ENCODE measurements around the gene COL5A1. TPM values are rescaled to one million over a fixed set of nuclear protein-coding genes. Genes with fewer than 3 reads are reported as not detected.
"Not testable (repeated sequence)": the region's sequence is repeated elsewhere in the genome, so short reads cannot be mapped to it uniquely, and the experiment has no call there.

COL5A1 gene
- total RNA-seq, 2 experiments from 2014 or later: 0.09 to 0.16 TPM

DNA sequence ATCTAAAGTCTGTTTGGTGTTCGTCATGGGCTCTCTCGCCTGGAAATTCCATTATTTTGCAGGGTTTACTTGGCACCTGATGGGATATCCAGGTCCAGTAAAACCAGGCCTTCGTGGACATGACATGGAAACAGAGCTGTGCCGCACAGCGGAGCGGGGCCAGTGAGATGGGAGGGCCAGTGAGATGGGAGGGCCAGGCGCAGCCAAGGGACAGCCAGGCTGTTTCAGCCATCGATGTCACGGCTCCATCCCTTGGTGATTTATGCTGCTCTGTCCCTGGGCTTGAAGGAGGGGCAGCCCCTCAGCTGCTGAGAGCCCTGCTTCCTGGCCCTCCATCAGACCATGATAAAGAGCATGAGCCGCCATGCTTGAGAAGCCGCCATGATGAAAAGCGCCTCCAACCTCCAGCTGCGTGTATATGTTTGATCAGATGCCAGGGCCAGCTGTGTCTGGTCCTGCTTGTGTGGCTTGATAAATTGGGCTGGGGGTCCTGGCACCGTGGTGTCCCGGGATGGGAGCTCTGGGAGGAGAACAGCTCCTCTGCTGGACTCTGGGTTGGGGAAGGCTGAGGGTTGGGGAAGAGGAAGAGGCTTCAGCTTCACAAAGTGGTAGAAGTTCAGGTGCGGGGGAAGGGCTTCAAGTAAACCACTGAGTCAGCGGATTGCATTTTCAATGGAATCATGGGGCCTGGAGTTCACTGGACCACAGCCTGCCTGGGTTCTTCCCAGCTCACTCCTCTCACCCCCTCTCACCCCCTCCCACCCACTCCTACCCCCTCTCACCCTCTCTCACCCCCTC lies 6.1 kb upstream of the COL5A1 start:
- H3K4me1 Mint-ChIP-seq: no peaks in the 10 kb centered on the region
- peaks cover 9% of the 10 kb centered on the region for H3K27me3 Mint-ChIP-seq
- no peak for DNase-seq
- ATAC-seq: no peak
- H3K36me3 Mint-ChIP-seq: no peaks in the 10 kb centered on the region
- H3K9me3 Mint-ChIP-seq (ENCODE audit: low read depth): no peaks in the 10 kb centered on the region
- CTCF ChIA-PET: no interaction called here
- no peak overlapping the region for H3K4me3 Mint-ChIP-seq
- H3K27ac Mint-ChIP-seq: no peak overlapping the region

DNA sequence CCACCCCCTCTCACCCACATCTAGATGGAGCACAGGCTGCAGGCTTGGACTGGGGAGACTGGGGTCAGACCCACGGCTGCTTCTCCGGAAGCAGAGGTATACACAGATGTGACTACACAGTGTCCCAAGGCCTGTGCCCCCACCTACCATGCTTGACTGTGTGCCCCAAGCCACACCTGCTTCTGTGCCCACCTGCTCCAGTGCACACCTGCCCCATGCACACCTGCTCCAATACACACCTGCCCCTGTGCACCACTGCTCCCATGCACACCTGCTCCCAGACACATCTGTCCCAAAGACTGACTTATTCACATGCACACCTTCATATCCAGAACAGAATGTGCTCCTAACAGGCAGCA lies 5.5 kb upstream of the COL5A1 start:
- no peak for DNase-seq
- H3K27me3 Mint-ChIP-seq: peaks cover 12% of the 10 kb centered on the region
- H3K4me1 Mint-ChIP-seq: no peaks in the 10 kb centered on the region
- no peak for ATAC-seq
- H3K27ac Mint-ChIP-seq: no peak overlapping the region
- CTCF ChIA-PET: no interaction called here
- H3K9me3 Mint-ChIP-seq (ENCODE audit: low read depth): no peaks in the 10 kb centered on the region
- H3K4me3 Mint-ChIP-seq: no peak overlapping the region
- no peaks in the 10 kb centered on the region for H3K36me3 Mint-ChIP-seq

DNA sequence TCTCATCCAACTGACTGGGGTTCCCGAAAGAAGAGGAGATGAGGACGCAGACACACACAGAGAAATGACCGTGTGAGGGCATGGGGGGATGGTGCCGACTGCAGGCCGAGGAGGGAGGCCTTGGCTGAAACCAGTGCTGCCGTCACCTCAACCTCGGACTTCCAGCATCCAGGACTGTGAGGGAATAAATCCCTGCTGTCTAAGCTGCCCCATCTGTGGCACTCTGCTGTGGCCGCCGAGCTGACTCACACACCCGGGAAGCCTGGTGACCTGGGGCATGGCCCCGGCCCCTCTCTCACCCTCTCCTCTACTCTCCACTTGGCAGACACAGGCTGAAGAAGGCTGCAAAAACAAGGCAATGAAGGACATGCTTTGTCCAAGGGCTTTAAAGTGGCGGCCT lies 4.4 kb upstream of the COL5A1 start:
- Mint-ChIP-seq H3K36me3 (no peaks in the 10 kb centered on the region), H3K27ac (no peak overlapping the region), H3K27me3 (peaks cover 13% of the 10 kb centered on the region), H3K4me1 (no peaks in the 10 kb centered on the region), H3K4me3 (no peak overlapping the region), H3K9me3 (ENCODE audit: low read depth) (no peaks in the 10 kb centered on the region)
- ATAC-seq (no peak), DNase-seq (no peak)
- CTCF ChIA-PET: no interaction called here

DNA sequence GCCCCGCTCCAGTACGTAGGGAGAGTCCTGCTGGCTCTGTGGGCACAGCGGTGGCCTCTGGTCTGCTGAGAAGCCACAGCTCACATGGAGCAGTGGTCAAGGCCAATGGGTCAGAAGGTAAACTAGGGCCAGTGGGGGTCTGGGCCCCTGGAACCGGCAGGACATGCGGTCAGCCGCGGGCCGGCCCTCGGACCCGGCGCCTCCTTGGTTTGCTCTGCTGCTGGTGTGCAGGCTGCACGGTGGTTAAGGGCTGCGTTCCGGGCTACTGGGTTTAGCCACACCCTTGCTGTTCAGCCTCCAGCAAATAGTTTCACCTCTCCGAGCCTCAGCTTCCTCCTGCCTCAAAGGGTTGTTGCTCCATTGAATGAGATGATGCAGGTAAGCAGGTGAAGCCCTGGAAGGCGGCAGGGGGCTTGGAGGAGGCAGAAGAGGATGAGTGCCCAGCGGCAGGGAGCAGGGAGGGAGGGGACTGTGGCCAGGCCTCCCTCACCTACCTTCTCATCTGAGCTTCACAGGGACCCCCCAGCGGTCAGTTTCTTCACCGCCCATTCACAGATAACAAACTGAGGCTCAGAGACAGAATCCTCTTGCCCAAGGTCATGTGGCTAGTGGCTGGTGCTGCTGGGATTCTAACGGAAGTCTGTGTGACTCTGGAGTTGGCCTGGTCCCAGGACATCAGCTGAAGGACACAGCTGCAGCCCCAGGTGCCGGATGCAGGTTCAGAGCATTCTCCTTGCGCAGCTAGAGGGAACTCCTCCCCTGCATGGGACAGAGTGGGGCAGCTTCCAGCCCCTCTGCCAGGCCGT lies 3.7 kb upstream of the COL5A1 start:
- peaks cover 18% of the 10 kb centered on the region for H3K27me3 Mint-ChIP-seq

DNA sequence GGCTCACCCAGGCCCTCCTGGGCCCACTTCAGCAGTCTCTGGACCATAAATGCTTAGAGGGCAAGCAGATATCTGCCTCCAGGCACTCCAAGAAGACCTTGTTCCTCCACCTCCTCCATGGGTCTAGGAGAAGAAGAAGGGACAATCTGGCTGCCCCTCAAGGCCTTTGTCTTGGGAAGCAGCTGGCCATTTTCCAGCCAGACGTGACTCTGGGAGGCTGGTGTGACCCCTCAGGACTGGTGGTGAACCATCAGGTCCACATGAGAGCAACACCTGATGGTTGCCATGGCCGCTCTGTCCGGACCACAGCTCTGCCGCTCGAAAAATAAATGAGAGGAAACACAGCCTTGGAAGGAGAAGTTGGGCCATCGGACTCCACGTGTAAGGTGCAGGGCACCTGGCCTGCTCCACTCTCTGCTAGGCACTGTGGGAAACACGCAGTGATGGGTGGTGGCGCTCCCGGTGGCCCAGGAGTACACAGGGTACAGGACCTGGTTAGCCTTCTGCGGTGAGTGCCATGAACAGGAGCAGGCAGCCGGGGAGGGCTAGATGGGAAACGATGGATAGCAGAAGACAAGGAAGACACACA lies 3.0 kb upstream of the COL5A1 start:
- H3K27ac Mint-ChIP-seq: no peak overlapping the region
- DNase-seq (no peak), ATAC-seq (no peak)
- H3K4me1 Mint-ChIP-seq: no peaks in the 10 kb centered on the region
- peaks cover 25% of the 10 kb centered on the region for H3K27me3 Mint-ChIP-seq
- no peaks in the 10 kb centered on the region for H3K9me3 Mint-ChIP-seq (ENCODE audit: low read depth)
- CTCF ChIA-PET: no interaction called here
- H3K36me3 Mint-ChIP-seq: no peaks in the 10 kb centered on the region
- H3K4me3 Mint-ChIP-seq: no peak overlapping the region

More for the DNA sequence above, 3.7 kb upstream of the COL5A1 start:
- no peak overlapping the region for H3K27ac Mint-ChIP-seq
- H3K4me3 Mint-ChIP-seq: no peak overlapping the region
- H3K36me3 Mint-ChIP-seq: no peaks in the 10 kb centered on the region
- DNase-seq (no peak), ATAC-seq (no peak)
- no peaks in the 10 kb centered on the region for H3K9me3 Mint-ChIP-seq (ENCODE audit: low read depth)
- CTCF ChIA-PET: no interaction called here
- no peaks in the 10 kb centered on the region for H3K4me1 Mint-ChIP-seq

DNA sequence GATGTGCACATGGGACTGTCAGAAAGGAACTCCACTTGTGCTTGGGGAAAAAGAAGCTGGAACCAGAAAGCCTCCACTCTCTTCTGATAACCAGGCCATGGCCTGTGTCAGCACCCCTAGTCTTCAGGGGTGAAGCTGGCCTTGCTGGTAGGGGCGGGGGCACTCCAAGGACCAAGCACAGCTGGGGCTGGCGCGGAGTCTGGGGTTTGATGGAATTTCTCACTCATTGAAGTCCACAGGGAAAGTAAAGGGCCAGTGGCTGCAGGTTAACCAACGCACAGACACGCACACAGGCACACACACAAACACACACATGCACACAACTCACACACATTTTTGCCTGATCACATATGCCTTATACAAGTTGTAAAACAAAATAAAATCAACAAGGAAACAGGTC lies 1.6 kb upstream of the COL5A1 start:
- Mint-ChIP-seq H3K27me3 (peaks cover 25% of the 10 kb centered on the region), H3K9me3 (ENCODE audit: low read depth) (no peaks in the 10 kb centered on the region), H3K4me1 (no peaks in the 10 kb centered on the region), H3K36me3 (no peaks in the 10 kb centered on the region), H3K4me3 (no peak overlapping the region), H3K27ac (no peak overlapping the region)
- no peak for ATAC-seq
- CTCF ChIA-PET: no interaction called here
- DNase-seq: no peak

DNA sequence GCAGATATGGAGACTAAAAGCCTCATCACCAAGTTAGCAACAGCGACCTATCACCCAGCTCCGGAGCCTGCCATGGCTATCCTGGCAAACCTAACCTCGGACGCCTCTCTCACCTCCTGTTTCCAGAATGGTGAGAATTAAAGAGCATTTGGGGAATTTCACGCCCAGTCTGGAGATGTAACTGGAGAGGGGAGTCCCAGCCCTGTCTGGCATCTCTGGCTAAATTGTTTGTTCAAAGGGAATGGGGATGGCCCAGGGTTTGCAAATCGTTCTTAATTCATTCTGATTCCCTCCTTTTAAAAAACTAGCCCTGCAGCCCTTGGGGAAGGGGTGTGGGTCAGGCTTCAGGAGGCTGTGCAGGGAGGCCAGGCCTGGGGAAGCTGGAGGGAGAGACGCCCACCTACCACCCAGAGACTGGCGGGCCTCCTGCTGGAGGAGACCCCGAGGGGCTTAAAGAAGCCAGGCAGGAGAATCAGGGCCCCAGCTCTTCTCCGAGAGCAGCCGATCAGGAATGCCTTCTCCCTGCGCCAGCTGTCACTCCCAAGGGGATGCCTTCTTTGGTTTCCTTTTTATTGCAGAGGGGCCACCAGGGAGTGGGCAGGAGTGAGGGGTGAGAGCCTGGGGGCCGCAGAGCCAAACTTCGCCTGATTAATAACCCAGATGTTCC lies 964 bp upstream of the COL5A1 start:
- H3K4me1 Mint-ChIP-seq: no peaks in the 10 kb centered on the region
- H3K4me3 Mint-ChIP-seq: no peak overlapping the region
- DNase-seq (no peak), ATAC-seq (no peak)
- H3K36me3 Mint-ChIP-seq: no peaks in the 10 kb centered on the region
- H3K27ac Mint-ChIP-seq: no peak overlapping the region
- peaks cover 25% of the 10 kb centered on the region for H3K27me3 Mint-ChIP-seq
- CTCF ChIA-PET: no interaction called here
- no peaks in the 10 kb centered on the region for H3K9me3 Mint-ChIP-seq (ENCODE audit: low read depth)

DNA sequence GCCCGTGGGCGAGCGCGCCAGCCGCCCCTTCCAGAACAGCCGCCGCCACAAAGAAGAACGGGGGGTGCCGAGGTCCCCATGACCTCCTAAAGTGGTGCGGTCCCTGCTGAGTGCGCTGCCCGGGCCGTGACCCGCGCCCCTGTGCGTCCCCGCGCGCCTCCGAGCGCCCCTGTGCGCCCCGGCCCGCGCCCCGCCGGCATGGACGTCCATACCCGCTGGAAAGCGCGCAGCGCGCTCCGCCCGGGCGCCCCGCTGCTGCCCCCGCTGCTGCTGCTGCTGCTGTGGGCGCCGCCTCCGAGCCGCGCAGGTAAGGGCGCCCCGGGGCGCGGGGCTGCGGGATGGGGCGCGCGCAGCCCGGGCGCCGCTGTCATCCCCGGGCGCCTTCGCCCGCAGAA lies 384 bp downstream of the COL5A1 start:
- Mint-ChIP-seq H3K4me3 (no peak overlapping the region), H3K27me3 (peaks cover 25% of the 10 kb centered on the region), H3K27ac (no peak overlapping the region), H3K4me1 (no peaks in the 10 kb centered on the region), H3K36me3 (no peaks in the 10 kb centered on the region), H3K9me3 (ENCODE audit: low read depth) (no peaks in the 10 kb centered on the region)
- DNase-seq: no peak
- no peak for ATAC-seq
- CTCF ChIA-PET: no interaction called here

DNA sequence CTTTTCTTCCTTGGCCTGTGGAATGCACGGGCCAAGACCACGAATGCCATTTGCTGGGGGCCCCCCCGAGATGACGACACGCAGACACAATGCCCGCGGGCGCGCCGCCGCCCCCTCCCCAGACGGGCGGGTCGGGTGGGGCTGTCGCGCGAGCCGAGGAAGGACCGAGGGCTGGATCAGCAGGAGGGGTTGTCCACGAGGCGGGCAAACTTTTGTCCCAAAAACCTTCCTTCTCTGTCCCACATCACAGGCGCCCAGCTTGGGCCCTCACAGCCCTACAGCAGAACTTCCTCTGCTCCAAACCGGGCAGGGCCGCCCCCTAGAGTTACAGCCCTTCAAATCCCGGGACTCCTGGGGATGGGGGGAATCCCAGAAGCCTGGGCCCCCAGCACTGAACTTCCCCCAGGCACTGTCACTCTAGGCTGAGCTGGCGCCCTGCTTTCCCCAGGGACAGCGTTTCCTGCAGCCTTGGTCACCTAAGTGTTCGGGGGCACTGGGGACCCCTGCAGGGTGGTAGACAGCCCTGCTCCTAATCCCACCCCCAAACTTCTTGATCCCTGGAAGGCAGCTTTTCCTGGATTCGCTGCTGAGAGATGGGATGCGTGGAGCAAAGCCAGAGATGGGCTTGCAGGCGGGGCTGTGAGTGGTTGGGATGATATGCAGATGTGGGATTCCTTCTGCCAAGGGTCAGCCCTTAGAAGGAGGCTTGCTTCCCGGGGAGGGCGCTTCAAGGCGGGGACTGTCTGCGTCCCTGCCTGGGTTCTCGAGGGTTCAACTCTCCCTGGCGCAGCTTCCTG lies 980 bp downstream of the COL5A1 start:
- peaks cover 25% of the 10 kb centered on the region for H3K27me3 Mint-ChIP-seq
- H3K27ac Mint-ChIP-seq: no peak overlapping the region
- CTCF ChIA-PET: no interaction called here
- no peaks in the 10 kb centered on the region for H3K36me3 Mint-ChIP-seq
- H3K4me3 Mint-ChIP-seq: no peak overlapping the region
- ATAC-seq (no peak), DNase-seq (no peak)
- H3K4me1 Mint-ChIP-seq: no peaks in the 10 kb centered on the region
- no peaks in the 10 kb centered on the region for H3K9me3 Mint-ChIP-seq (ENCODE audit: low read depth)

DNA sequence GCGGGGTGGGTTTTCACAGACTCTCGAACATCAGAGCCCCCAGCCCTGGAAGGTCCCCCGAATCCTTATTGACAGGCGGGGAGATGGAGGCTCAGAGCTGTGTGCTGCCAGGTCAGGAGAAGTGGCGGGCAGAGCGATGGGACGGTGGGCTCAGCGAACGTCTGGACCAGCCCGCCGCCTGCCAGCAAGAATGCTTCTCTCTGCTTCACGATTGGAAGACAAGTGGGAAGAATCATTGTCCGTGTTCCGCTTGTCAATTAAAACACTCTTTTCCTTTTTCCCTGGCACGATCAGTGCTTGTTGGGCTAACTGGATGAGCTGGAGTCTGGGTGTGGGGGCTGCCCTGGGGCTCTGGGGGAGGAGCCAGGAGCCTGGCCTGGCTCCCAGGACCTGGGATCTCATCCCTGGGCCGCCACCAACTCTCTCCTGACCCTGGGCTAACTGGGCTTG lies 1.6 kb downstream of the COL5A1 start:
- CTCF ChIA-PET: no interaction called here
- no peak for DNase-seq
- H3K27ac Mint-ChIP-seq: no peak overlapping the region
- H3K27me3 Mint-ChIP-seq: peaks cover 25% of the 10 kb centered on the region
- no peak for ATAC-seq
- H3K36me3 Mint-ChIP-seq: no peaks in the 10 kb centered on the region
- H3K4me3 Mint-ChIP-seq: no peak overlapping the region
- H3K9me3 Mint-ChIP-seq (ENCODE audit: low read depth): no peaks in the 10 kb centered on the region
- H3K4me1 Mint-ChIP-seq: no peaks in the 10 kb centered on the region

DNA sequence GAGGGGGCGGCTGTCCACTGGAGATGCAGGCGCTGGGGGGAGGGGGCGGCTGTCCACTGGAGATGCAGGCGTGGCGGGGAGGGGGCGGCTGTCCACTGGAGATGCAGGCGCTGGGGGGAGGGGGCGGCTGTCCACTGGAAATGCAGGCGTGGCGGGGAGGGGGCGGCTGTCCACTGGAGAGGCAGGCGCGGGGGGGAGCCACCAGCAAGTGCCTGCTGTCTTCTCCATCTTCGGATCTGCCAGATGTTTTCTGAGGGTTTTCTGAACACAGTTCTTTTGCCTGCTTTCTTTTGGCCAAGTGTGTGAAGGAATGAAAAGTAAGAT lies 2.8 kb downstream of the COL5A1 start:
- CTCF ChIA-PET; DNase-seq; H3K9me3 Mint-ChIP-seq (ENCODE audit: low read depth); ATAC-seq; H3K4me1 Mint-ChIP-seq; H3K4me3 Mint-ChIP-seq; H3K36me3 Mint-ChIP-seq; H3K27ac Mint-ChIP-seq: not testable (repeated sequence)
- peaks cover 25% of the 10 kb centered on the region for H3K27me3 Mint-ChIP-seq

DNA sequence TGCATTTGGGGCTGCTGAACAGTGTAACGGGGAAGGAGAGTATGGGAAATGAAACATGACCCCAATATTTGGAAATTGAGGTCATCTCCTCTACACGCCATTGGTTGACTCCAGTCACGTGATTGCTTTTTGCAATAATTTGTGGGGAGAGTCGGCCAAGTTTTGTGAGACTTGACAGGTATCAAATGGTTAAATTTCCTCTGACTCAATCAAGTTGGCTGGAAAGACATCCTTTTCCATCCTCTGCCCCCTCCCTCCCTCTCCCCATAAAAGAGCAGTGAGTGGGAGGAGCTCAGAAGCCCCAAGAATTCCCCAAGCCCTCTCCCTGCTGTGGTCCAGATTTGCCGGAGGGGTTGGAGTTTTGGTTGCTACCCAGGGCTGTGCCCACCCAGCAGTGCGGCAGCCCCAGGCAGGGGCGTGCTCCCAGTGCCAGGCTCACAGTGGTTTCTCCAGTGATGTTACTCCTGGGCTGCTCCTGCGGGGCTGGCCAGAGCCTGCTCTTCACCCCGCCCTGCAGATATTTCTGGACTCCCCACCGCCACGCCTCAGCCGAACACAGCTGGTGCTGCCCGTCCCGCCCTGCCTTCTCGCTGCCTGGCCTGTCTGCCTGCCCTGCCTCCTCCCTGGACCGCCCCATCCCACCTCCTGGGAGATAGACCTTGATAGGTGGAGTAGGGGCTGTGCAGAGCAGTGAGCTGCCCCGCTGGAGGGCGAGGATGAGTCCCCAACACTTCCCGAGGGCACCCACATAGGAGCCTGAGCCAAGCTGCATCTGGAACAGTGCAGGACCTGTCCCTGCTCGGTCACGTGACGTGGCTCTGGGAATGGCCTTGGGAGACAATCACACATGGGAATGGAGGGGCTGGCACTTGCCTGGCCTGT lies 3.4 kb downstream of the COL5A1 start:
- no peaks in the 10 kb centered on the region for H3K4me1 Mint-ChIP-seq
- DNase-seq (no peak), ATAC-seq (no peak)
- no peaks in the 10 kb centered on the region for H3K36me3 Mint-ChIP-seq
- no peaks in the 10 kb centered on the region for H3K9me3 Mint-ChIP-seq (ENCODE audit: low read depth)
- no peak overlapping the region for H3K4me3 Mint-ChIP-seq
- no peak overlapping the region for H3K27ac Mint-ChIP-seq
- peaks cover 22% of the 10 kb centered on the region for H3K27me3 Mint-ChIP-seq
- CTCF ChIA-PET: no interaction called here
